Measurements from ENCODE around the gene GABRA5. TPM values are rescaled to one million over a fixed set of nuclear protein-coding genes. Genes with fewer than 3 reads are reported as not detected.

GABRA5 gene
- polyA plus RNA-seq, 2 donors, result 0.14 to 0.20 TPM

DNA sequence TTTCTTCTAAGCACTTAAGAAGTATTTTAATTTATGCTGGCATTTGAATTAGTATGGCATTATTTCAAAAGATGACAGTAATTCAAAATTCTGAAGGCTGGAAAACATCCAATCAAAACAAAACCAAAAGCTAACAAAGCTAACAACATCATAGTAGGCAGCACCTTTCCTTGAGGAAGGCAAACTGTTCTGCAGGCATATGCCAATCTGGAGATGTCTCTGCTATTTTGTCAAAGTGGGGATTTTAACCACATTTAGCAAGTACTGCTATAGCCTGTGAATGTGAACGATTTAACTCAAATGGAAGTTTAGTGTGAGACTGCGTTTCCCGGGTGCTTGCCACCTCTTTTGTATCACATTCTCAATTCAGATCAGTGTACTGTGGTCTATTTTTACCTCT is 16.7 kb upstream of the GABRA5 start:
- Histone ChIP-seq H3K27ac (ENCODE audit: low read depth in 2 of 2, low read length in 1 of 2) (no peak overlapping the region), H3K36me3 (ENCODE audit: control insufficient read depth in 2 of 2, insufficient read depth in 2 of 2, low read length in 1 of 2) (no peaks in the 10 kb centered on the region)
- WGBS, 2 donors, result 88 to 92% methylated on average over 3 of the region's 3 CpGs

DNA sequence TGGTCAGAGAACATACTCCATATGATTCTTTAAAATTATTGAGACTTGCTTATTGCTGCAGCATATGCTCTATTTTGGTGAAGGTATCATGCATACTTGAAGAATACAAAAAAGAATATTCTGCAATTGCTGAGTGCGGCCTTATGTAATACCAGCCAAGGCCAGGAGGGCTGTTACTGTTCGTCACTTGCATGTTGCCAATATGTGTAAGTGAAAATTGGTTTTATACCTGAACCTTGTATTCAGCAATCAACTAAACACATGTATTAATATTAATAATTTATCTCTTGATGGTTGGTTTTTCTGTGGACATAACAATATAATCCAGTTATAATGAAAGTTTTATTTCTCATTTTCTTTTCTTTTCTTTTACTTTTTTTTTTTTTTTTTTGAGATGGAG is 13.9 kb upstream of the GABRA5 start:
- WGBS, 2 donors, result 84 to 87% methylated on average over 2 of the region's 2 CpGs
- H3K36me3 ChIP-seq (ENCODE audit: control insufficient read depth in 2 of 2, insufficient read depth in 2 of 2, low read length in 1 of 2), result no peaks in the 10 kb centered on the region

More for the DNA sequence above, 16.7 kb upstream of the GABRA5 start:
- H3K4me1 ChIP-seq (ENCODE audit: control insufficient read depth in 2 of 2, insufficient read depth in 2 of 2, low read length in 1 of 2), result no peaks in the 10 kb centered on the region
- peaks cover 0 to 6% of the 10 kb centered on the region in 2 donors for H3K9me3 ChIP-seq (ENCODE audit: control insufficient read depth in 2 of 2, insufficient read depth in 1 of 2, low read depth in 1 of 2, low read length in 1 of 2)
- H3K27me3 ChIP-seq (ENCODE audit: control insufficient read depth in 1 of 2, insufficient read depth in 2 of 2, low read length in 2 of 2), result peaks cover 0 to 2% of the 10 kb centered on the region in 2 donors
- H3K4me3 ChIP-seq (ENCODE audit: low read depth in 1 of 2, low read length in 2 of 2), result no peak overlapping the region

DNA sequence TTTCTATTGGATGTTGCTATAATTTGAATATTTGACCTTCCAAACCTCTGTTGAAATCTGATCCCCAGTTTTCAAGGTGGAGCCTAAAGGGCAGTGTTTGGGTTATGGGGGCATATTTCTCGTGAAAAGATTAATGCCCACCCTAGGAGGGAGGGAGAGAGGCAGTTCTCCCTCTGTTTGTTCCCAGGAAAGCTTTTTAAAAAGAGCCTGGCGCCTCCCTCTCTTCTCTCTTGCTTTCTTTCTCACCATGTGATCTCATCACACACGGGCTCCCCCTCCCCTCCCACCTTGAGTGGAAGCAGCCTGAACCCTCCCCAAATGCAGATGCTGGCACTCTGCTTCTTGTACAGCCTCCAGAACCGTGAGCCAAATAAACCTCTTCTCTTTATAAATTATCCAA is 12.4 kb upstream of the GABRA5 start:
- no peak overlapping the region for H3K27ac ChIP-seq (ENCODE audit: low read depth in 2 of 2, low read length in 1 of 2)
- H3K9me3 ChIP-seq (ENCODE audit: control insufficient read depth in 2 of 2, insufficient read depth in 1 of 2, low read depth in 1 of 2, low read length in 1 of 2), result no peaks in the 10 kb centered on the region
- H3K4me3 ChIP-seq (ENCODE audit: low read depth in 1 of 2, low read length in 2 of 2), result no peak overlapping the region
- no peaks in the 10 kb centered on the region for H3K4me1 ChIP-seq (ENCODE audit: control insufficient read depth in 2 of 2, insufficient read depth in 2 of 2, low read length in 1 of 2)
- no peaks in the 10 kb centered on the region for H3K27me3 ChIP-seq (ENCODE audit: control insufficient read depth in 1 of 2, insufficient read depth in 2 of 2, low read length in 2 of 2)
- WGBS, 2 donors, result 33 to 37% methylated on average over 4 of the region's 4 CpGs
- H3K36me3 ChIP-seq (ENCODE audit: control insufficient read depth in 2 of 2, insufficient read depth in 2 of 2, low read length in 1 of 2), result no peaks in the 10 kb centered on the region

More for the DNA sequence above, 13.9 kb upstream of the GABRA5 start:
- H3K9me3 ChIP-seq (ENCODE audit: control insufficient read depth in 2 of 2, insufficient read depth in 1 of 2, low read depth in 1 of 2, low read length in 1 of 2), result peaks cover 0 to 2% of the 10 kb centered on the region in 2 donors
- no peaks in the 10 kb centered on the region for H3K4me1 ChIP-seq (ENCODE audit: control insufficient read depth in 2 of 2, insufficient read depth in 2 of 2, low read length in 1 of 2)
- H3K27me3 ChIP-seq (ENCODE audit: control insufficient read depth in 1 of 2, insufficient read depth in 2 of 2, low read length in 2 of 2), result peaks cover 0 to 2% of the 10 kb centered on the region in 2 donors
- no peak overlapping the region for H3K27ac ChIP-seq (ENCODE audit: low read depth in 2 of 2, low read length in 1 of 2)
- no peak overlapping the region for H3K4me3 ChIP-seq (ENCODE audit: low read depth in 1 of 2, low read length in 2 of 2)

DNA sequence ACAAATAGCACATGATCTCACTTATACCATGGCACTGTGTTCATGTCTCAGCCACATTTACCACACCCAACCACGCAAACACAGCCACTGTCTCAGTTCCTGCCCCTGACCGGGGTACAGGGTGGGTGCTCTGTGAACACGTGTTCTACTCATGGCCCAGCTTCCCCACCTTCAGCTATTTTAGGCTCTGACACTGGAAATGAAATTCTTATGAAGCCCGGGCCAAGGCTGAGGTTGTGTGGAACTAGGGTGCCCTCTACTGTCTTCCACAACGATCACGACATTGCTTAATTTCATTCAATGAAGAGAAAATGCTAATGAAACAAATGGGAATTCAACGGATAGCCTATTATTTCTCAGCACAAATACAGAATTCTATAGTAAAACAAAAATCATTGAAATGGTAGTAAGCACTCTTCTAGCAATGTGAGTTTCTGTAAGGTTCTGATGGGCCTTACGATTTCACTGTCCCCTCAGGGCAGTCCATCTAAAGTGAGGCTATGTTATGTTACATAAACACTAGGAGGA is 2.1 kb upstream of the GABRA5 start:
- Histone ChIP-seq H3K9me3 (ENCODE audit: control insufficient read depth in 2 of 2, insufficient read depth in 1 of 2, low read depth in 1 of 2, low read length in 1 of 2) (no peaks in the 10 kb centered on the region), H3K4me3 (ENCODE audit: low read depth in 1 of 2, low read length in 2 of 2) (no peak overlapping the region), H3K27me3 (ENCODE audit: control insufficient read depth in 1 of 2, insufficient read depth in 2 of 2, low read length in 2 of 2) (peaks cover 0 to 15% of the 10 kb centered on the region in 2 donors), H3K4me1 (ENCODE audit: control insufficient read depth in 2 of 2, insufficient read depth in 2 of 2, low read length in 1 of 2) (peaks cover 5 to 6% of the 10 kb centered on the region in 2 donors), H3K27ac (ENCODE audit: low read depth in 2 of 2, low read length in 1 of 2) (no peak overlapping the region), H3K36me3 (ENCODE audit: control insufficient read depth in 2 of 2, insufficient read depth in 2 of 2, low read length in 1 of 2) (no peaks in the 10 kb centered on the region)
- WGBS, 2 donors, result 7 to 9% methylated on average over 8 of the region's 8 CpGs

DNA sequence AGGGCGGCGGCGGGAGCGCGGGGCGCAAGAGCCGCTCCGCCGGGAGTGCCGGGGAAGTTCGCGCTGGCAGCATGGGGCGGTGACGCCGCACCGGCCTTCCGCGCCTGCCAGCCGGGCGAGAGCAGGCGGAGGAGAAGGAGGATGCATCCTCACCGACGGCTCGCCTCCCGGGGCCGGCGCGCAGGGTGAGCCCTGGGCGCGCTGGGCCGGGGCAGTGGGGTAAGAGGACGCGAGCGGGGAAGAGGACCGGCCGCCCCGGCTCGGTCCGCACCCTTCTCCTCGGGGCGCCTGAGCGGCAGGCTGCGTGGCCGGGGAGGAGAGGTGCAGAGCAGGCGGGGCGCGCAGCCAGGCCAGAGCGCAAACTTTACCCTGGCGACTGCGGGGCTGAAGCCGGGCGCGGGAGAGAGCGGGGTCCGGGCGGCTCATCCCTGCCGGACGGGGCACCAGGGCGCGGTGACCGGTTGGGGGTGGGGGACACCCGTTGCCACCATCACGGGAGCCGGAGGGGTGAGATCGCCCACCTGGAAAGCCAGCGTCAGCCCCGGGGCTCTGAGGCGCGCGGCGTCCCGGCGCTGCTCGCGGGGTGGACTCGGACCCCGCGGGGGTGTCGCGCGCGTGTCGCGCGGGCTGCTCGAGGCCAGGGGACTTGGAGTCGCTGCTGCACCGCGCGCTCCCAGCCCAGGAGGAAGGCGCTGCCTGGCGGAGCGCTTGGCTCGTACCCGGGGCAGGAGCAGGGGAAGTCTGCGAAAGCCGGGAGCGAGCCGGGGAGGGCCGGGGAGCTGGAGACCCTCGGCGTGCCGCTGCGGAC is 542 bp downstream of the GABRA5 start:
- peak overlapping the region in 1 of 2 donors; percentile 36 for H3K4me3 ChIP-seq (ENCODE audit: low read depth in 1 of 2, low read length in 2 of 2)
- 5 to 6% methylated on average over 84 to 104 of the region's 104 CpGs for WGBS, 2 donors

DNA sequence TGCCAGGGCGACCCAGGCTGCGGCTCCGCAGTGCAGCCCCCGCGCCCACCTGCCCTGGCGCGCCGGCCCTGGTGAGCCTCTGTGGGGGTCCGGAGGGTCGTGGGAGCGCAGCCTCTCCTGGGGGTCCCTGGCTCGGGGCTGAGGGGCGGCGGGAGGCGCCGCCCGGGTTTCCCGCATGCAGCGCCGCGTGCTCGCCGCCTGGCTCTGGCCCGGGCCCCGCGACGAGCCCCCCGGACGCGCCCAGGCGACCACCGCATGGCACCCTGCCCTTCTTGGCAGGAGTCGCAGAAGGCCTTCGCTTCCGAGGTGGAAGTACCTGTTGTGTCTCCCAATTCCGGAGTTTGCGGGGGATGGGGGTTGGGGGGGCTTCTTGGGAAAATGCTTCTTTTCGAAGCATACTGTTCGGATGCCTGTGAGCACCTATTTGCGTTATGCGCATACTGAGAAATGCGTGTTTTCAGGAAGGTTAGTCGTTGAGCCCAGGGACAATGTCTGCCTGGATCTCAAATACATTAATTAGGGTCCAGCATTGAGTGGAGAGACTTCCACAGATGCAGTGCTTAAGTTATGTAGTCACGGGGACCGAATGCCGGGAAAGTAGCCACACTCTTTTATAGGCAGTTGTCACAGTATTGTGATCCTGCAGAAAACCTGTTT is 1.3 kb downstream of the GABRA5 start:
- Histone ChIP-seq H3K9me3 (ENCODE audit: control insufficient read depth in 2 of 2, insufficient read depth in 1 of 2, low read depth in 1 of 2, low read length in 1 of 2) (no peaks in the 10 kb centered on the region), H3K36me3 (ENCODE audit: control insufficient read depth in 2 of 2, insufficient read depth in 2 of 2, low read length in 1 of 2) (no peaks in the 10 kb centered on the region), H3K27me3 (ENCODE audit: control insufficient read depth in 1 of 2, insufficient read depth in 2 of 2, low read length in 2 of 2) (peaks cover 0 to 15% of the 10 kb centered on the region in 2 donors), H3K4me3 (ENCODE audit: low read depth in 1 of 2, low read length in 2 of 2) (no peak overlapping the region), H3K4me1 (ENCODE audit: control insufficient read depth in 2 of 2, insufficient read depth in 2 of 2, low read length in 1 of 2) (peaks cover 5 to 9% of the 10 kb centered on the region in 2 donors), H3K27ac (ENCODE audit: low read depth in 2 of 2, low read length in 1 of 2) (no peak overlapping the region)
- WGBS, 2 donors, result 17% methylated on average over 41 to 46 of the region's 46 CpGs

More for the DNA sequence above, 542 bp downstream of the GABRA5 start:
- Histone ChIP-seq H3K4me1 (ENCODE audit: control insufficient read depth in 2 of 2, insufficient read depth in 2 of 2, low read length in 1 of 2) (peaks cover 5 to 9% of the 10 kb centered on the region in 2 donors), H3K27ac (ENCODE audit: low read depth in 2 of 2, low read length in 1 of 2) (no peak overlapping the region), H3K9me3 (ENCODE audit: control insufficient read depth in 2 of 2, insufficient read depth in 1 of 2, low read depth in 1 of 2, low read length in 1 of 2) (no peaks in the 10 kb centered on the region), H3K36me3 (ENCODE audit: control insufficient read depth in 2 of 2, insufficient read depth in 2 of 2, low read length in 1 of 2) (no peaks in the 10 kb centered on the region), H3K27me3 (ENCODE audit: control insufficient read depth in 1 of 2, insufficient read depth in 2 of 2, low read length in 2 of 2) (peaks cover 0 to 15% of the 10 kb centered on the region in 2 donors)

DNA sequence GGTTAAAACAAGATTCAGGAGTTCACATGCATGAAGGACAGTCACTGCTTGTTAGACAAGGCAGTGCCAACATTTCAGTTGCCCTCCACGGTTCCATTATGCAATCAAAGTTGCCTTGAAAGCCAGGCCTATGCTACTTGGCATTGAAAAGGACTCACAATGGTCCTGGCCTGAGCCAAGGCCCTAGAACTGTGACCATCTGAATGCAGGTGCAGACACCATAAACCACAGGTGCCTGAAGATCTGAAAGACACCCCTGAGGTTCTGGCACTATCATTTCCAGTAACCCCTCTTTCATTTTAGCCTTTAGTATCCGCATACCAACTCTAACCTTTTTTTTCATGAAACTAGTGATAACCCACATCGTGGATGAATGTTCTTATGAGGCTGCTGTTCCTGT is 2.8 kb downstream of the GABRA5 start:
- H3K27ac ChIP-seq (ENCODE audit: low read depth in 2 of 2, low read length in 1 of 2), result no peak overlapping the region
- peaks cover 5 to 9% of the 10 kb centered on the region in 2 donors for H3K4me1 ChIP-seq (ENCODE audit: control insufficient read depth in 2 of 2, insufficient read depth in 2 of 2, low read length in 1 of 2)
- 69 to 77% methylated on average over 3 of the region's 3 CpGs for WGBS, 2 donors
- no peaks in the 10 kb centered on the region for H3K9me3 ChIP-seq (ENCODE audit: control insufficient read depth in 2 of 2, insufficient read depth in 1 of 2, low read depth in 1 of 2, low read length in 1 of 2)
- H3K36me3 ChIP-seq (ENCODE audit: control insufficient read depth in 2 of 2, insufficient read depth in 2 of 2, low read length in 1 of 2), result no peaks in the 10 kb centered on the region
- no peak overlapping the region for H3K4me3 ChIP-seq (ENCODE audit: low read depth in 1 of 2, low read length in 2 of 2)
- peaks cover 0 to 15% of the 10 kb centered on the region in 2 donors for H3K27me3 ChIP-seq (ENCODE audit: control insufficient read depth in 1 of 2, insufficient read depth in 2 of 2, low read length in 2 of 2)

DNA sequence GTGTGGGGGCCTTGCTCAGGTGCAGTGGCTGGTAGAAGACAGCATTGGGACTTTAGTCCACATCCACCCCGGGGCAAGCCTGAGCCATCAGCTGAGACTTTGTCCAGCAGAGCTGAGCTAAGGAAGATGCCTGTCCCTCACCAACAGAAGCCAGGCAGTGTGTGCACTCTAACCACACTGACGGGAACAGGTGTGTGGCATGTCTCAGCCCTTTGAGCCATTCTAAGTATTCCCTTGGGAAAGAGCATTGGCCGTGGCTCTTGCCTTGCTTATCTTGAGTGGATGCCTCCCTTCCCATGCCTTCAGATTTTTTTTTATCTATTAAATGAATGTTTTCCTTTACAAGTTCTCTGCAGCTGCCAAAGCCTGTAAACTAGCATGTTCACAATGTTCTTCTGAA is 3.5 kb downstream of the GABRA5 start:
- no peak overlapping the region for H3K4me3 ChIP-seq (ENCODE audit: low read depth in 1 of 2, low read length in 2 of 2)
- H3K27ac ChIP-seq (ENCODE audit: low read depth in 2 of 2, low read length in 1 of 2), result no peak overlapping the region
- 76 to 81% methylated on average over 3 of the region's 3 CpGs for WGBS, 2 donors
- no peaks in the 10 kb centered on the region for H3K9me3 ChIP-seq (ENCODE audit: control insufficient read depth in 2 of 2, insufficient read depth in 1 of 2, low read depth in 1 of 2, low read length in 1 of 2)
- H3K27me3 ChIP-seq (ENCODE audit: control insufficient read depth in 1 of 2, insufficient read depth in 2 of 2, low read length in 2 of 2), result peaks cover 0 to 15% of the 10 kb centered on the region in 2 donors
- no peaks in the 10 kb centered on the region for H3K36me3 ChIP-seq (ENCODE audit: control insufficient read depth in 2 of 2, insufficient read depth in 2 of 2, low read length in 1 of 2)
- H3K4me1 ChIP-seq (ENCODE audit: control insufficient read depth in 2 of 2, insufficient read depth in 2 of 2, low read length in 1 of 2), result peaks cover 5 to 9% of the 10 kb centered on the region in 2 donors

DNA sequence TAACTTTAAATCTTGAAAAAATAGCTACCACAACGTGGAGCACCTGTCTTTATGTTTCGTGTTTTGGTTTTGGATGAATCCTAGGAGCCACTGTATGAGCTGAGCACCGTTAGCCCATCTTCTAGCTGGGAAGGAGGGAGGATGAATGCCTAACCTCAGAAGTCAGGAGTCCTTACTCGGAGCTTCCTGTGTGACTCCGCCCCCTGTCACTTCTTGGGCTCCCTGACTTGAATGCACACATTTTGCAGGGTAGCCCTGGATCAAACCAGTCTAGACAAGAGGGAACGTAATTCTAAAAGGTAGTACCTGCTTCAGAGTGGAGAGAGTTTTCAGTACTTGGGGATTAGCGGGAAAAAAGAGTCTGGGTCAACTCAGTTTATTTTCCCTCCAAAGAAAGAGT is 5.3 kb downstream of the GABRA5 start:
- Histone ChIP-seq H3K27ac (ENCODE audit: low read depth in 2 of 2, low read length in 1 of 2) (no peak overlapping the region), H3K9me3 (ENCODE audit: control insufficient read depth in 2 of 2, insufficient read depth in 1 of 2, low read depth in 1 of 2, low read length in 1 of 2) (no peaks in the 10 kb centered on the region), H3K4me3 (ENCODE audit: low read depth in 1 of 2, low read length in 2 of 2) (no peak overlapping the region), H3K27me3 (ENCODE audit: control insufficient read depth in 1 of 2, insufficient read depth in 2 of 2, low read length in 2 of 2) (peaks cover 0 to 8% of the 10 kb centered on the region in 2 donors), H3K36me3 (ENCODE audit: control insufficient read depth in 2 of 2, insufficient read depth in 2 of 2, low read length in 1 of 2) (no peaks in the 10 kb centered on the region), H3K4me1 (ENCODE audit: control insufficient read depth in 2 of 2, insufficient read depth in 2 of 2, low read length in 1 of 2) (peaks cover 4 to 7% of the 10 kb centered on the region in 2 donors)
- WGBS, 2 donors, result 58 to 66% methylated on average over 7 of the region's 7 CpGs
